ENCODE results near the gene NT5E.
"Not testable (repeated sequence)": the region's sequence is repeated elsewhere in the genome, so short reads cannot be mapped to it uniquely, and the experiment has no call there.

Gene NT5E

GRCh38 chr6:85516168-85516567 is 66.3 kb downstream of the NT5E start:
- Histone ChIP-seq H3K4me1 (ENCODE audit: insufficient read depth, poor library complexity, severe bottlenecking) (peaks cover 18% of the 10 kb centered on the region), H3K4me3 (ENCODE audit: severe bottlenecking) (no peak overlapping the region), H3K27me3 (ENCODE audit: insufficient read depth, poor library complexity, severe bottlenecking) (no peaks in the 10 kb centered on the region), H3K27ac (ENCODE audit: poor library complexity, severe bottlenecking) (peak overlapping the region; percentile 46), H3K36me3 (ENCODE audit: low read depth) (peaks cover 53% of the 10 kb centered on the region), H3K9me3 (ENCODE audit: severe bottlenecking) (no peaks in the 10 kb centered on the region)
- DNase-seq (ENCODE audit: low spot score) = no peak
- TF ChIP-seq CTCF (IDR thresholded peaks at IDR 0.05; ENCODE audit: poor library complexity, severe bottlenecking) = no peak
- peak; percentile 42; the same call in 1 of the 3 replicates for ATAC-seq (ENCODE audit: low read depth)

- H3K4me1 ChIP-seq (ENCODE audit: insufficient read depth, poor library complexity, severe bottlenecking); ATAC-seq (ENCODE audit: low read depth); H3K27ac ChIP-seq (ENCODE audit: poor library complexity, severe bottlenecking); H3K4me3 ChIP-seq (ENCODE audit: severe bottlenecking); DNase-seq (ENCODE audit: low spot score); H3K9me3 ChIP-seq (ENCODE audit: severe bottlenecking); H3K27me3 ChIP-seq (ENCODE audit: insufficient read depth, poor library complexity, severe bottlenecking): not testable (repeated sequence)
- H3K36me3 ChIP-seq (ENCODE audit: low read depth) = peaks cover 56% of the 10 kb centered on the region
Observed at GRCh38 chr6:85524281-85524680, 74.4 kb downstream of the NT5E start.

DNA sequence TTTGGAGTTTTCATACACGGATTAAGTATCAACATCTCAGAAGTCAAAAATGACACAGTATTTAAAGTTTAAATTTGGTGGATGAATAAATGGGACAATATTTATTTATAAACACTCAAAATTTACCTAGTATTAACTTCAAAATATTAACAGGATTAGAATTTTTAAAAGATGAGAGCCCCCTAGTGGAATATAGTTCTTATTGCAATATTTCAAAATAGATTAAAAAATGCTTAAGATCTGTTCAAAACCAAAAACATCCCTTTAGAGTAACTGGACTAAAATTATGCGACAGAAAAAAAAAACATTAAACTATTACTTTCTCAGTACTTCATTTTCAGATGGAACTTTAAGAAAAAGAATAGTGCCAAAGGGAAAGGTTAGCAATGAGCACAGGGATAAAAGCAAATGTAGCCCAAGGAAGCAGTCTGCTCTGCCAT is 87.2 kb downstream of the NT5E start:
- Histone ChIP-seq H3K27me3 (ENCODE audit: insufficient read depth, poor library complexity, severe bottlenecking) (no peaks in the 10 kb centered on the region), H3K9me3 (ENCODE audit: severe bottlenecking) (no peaks in the 10 kb centered on the region), H3K36me3 (ENCODE audit: low read depth) (peaks cover 59% of the 10 kb centered on the region), H3K27ac (ENCODE audit: poor library complexity, severe bottlenecking) (no peak overlapping the region), H3K4me1 (ENCODE audit: insufficient read depth, poor library complexity, severe bottlenecking) (no peaks in the 10 kb centered on the region), H3K4me3 (ENCODE audit: severe bottlenecking) (no peak overlapping the region)
- no peak for DNase-seq (ENCODE audit: low spot score)
- TF ChIP-seq CTCF (IDR thresholded peaks at IDR 0.05; ENCODE audit: poor library complexity, severe bottlenecking) = peak; percentile 84
- ATAC-seq (ENCODE audit: low read depth) = no peak

GRCh38 chr6:85544776-85545175 is 94.9 kb downstream of the NT5E start:
- Histone ChIP-seq H3K27ac (ENCODE audit: poor library complexity, severe bottlenecking) (no peak overlapping the region), H3K36me3 (ENCODE audit: low read depth) (peaks cover 84% of the 10 kb centered on the region), H3K27me3 (ENCODE audit: insufficient read depth, poor library complexity, severe bottlenecking) (no peaks in the 10 kb centered on the region), H3K9me3 (ENCODE audit: severe bottlenecking) (no peaks in the 10 kb centered on the region), H3K4me1 (ENCODE audit: insufficient read depth, poor library complexity, severe bottlenecking) (no peaks in the 10 kb centered on the region), H3K4me3 (ENCODE audit: severe bottlenecking) (no peak overlapping the region)
- DNase-seq (ENCODE audit: low spot score) (no peak), ATAC-seq (ENCODE audit: low read depth) (no peak)
- no peak for TF ChIP-seq CTCF (IDR thresholded peaks at IDR 0.05; ENCODE audit: poor library complexity, severe bottlenecking)
